Body of pancreas (tissue), 4 donors: Measurements from ENCODE around the gene GABRB2. TPM values are rescaled to one million over a fixed set of nuclear protein-coding genes. Genes with fewer than 3 reads are reported as not detected.

Experiments used
- ATAC-seq: fragments of 150-250 bp; one replicate; pipeline ENCODE4 v1.9.1; 2016
- DNase-seq, 4 donors: peaks; one replicate each; pipeline ENCODE4 v3.0.0-alpha.2; 2019
- H3K27ac ChIP-seq, 4 donors: fragments of 200-600 bp; sonication (generic); 1 replicate in 3 of 4; 2 replicates in 1 of 4; pipeline versions ENCODE4 v1.5.1 to v1.6.1; 2016 to 2019; ENCODE audit warnings: mild to moderate bottlenecking in 1 of 4, mixed read lengths in 1 of 4, moderate library complexity in 1 of 4
- H3K27me3 ChIP-seq, 2 donors: fragments of 200-600 bp; sonication (generic); one replicate each; pipeline ENCODE4 v1.6.0; 2016; ENCODE audit warnings: mild to moderate bottlenecking in 1 of 2
- H3K36me3 ChIP-seq, 2 donors: fragments of 200-600 bp; sonication (generic); replicated peaks in 1 of 2; 2 replicates each; pipeline ENCODE4 v1.5.1; 2016; ENCODE audit warnings: low read depth in 2 of 2; ENCODE audit not compliant: insufficient read depth in 1 of 2
- H3K4me1 ChIP-seq: fragments of 200-600 bp; sonication (generic); one replicate; pipeline ENCODE4 v1.6.0; 2016
- H3K4me3 ChIP-seq, 2 donors: fragments of 200-600 bp; sonication (generic); 1 replicate in 1 of 2; 2 replicates in 1 of 2; pipeline ENCODE4 v1.5.1; 2016 to 2019
- H3K9me3 ChIP-seq, 3 donors: fragments of 200-600 bp; sonication (generic); 1 replicate in 2 of 3; 2 replicates in 1 of 3; pipeline ENCODE4 v1.5.1; 2016
- CTCF ChIP-seq, 7 experiments: fragments of 450-650 bp in 4 of 7; fragments of 200-600 bp in 3 of 7; sonication (generic) in 3 of 7; IDR thresholded peaks; one replicate each; pipeline ENCODE4 v1.5.1; 2016 to 2019; ENCODE audit warnings: antibody characterized with exemption in 7 of 7
- POLR2A ChIP-seq, 3 donors: fragments of 450-650 bp; IDR thresholded peaks; one replicate each; pipeline ENCODE4 v1.6.1; 2016; ENCODE audit warnings: antibody characterized with exemption in 3 of 3, mild to moderate bottlenecking in 2 of 3
- WGBS, 2 donors: methylation state at CpG; one replicate each; pipeline ENCODE4 v1.1.5; 2017; 5-methylcytosine and 5-hydroxymethylcytosine counted together
- intact Hi-C: fragments of 100-400 bp; cut with DNase I; formaldehyde crosslinking; loops from one replicate; pipeline ENCODE4 v1.15.1; 2023
- total RNA-seq, 2 donors: library from RNA; depleted of rRNA; stranded (reverse); fragments of >200 nt; gene quantifications; one replicate each; pipeline ENCODE4 v1.1.0, GENCODE V29; 2016

GABRB2 gene
- total RNA-seq, 2 donors from 2014 or later = under 0.01 TPM; not detected in 1

- WGBS, 2 donors = 85 to 88% methylated on average over 1 of the region's 1 CpG
- Histone ChIP-seq H3K27me3 (no peaks in the 10 kb centered on the region), H3K9me3 (no peaks in the 10 kb centered on the region), H3K27ac (no peak overlapping the region), H3K4me1 (no peaks in the 10 kb centered on the region), H3K4me3 (no peak overlapping the region), H3K36me3 (no peaks in the 10 kb centered on the region)
- DNase-seq (no peak), ATAC-seq (no peak)
- intact Hi-C loops = no loop called here
- no peak for TF ChIP-seq POLR2A (IDR thresholded peaks at IDR 0.05)
- TF ChIP-seq CTCF (IDR thresholded peaks at IDR 0.05) = no peak
Observed at GRCh38 chr5:161460741-161461140, 85.8 kb downstream of the GABRB2 start.

- intact Hi-C loops = no loop called here
- DNase-seq (no peak), ATAC-seq (no peak)
- no peaks in the 10 kb centered on the region for H3K36me3 ChIP-seq
- no peak overlapping the region for H3K27ac ChIP-seq
- 52 to 68% methylated on average over 1 of the region's 1 CpG for WGBS, 2 donors
- H3K4me3 ChIP-seq = no peak overlapping the region
- H3K4me1 ChIP-seq = peaks cover 5% of the 10 kb centered on the region
- H3K27me3 ChIP-seq = no peaks in the 10 kb centered on the region
- no peaks in the 10 kb centered on the region for H3K9me3 ChIP-seq
- TF ChIP-seq POLR2A (IDR thresholded peaks at IDR 0.05) (no peak), CTCF (IDR thresholded peaks at IDR 0.05) (no peak)
Observed at GRCh38 chr5:161446655-161447054, 99.9 kb downstream of the GABRB2 start.

GRCh38 chr5:161442471-161442870, 104.1 kb downstream of the GABRB2 start:
- intact Hi-C loops = no loop called here
- TF ChIP-seq CTCF (IDR thresholded peaks at IDR 0.05) (no peak), POLR2A (IDR thresholded peaks at IDR 0.05) (no peak)
- H3K27me3 ChIP-seq = no peaks in the 10 kb centered on the region
- ATAC-seq (no peak), DNase-seq (no peak)
- no peaks in the 10 kb centered on the region for H3K9me3 ChIP-seq
- H3K36me3 ChIP-seq = no peaks in the 10 kb centered on the region
- H3K4me3 ChIP-seq = no peak overlapping the region
- H3K27ac ChIP-seq = no peak overlapping the region
- H3K4me1 ChIP-seq = peaks cover 5% of the 10 kb centered on the region

GRCh38 chr5:161432798-161433197, 113.7 kb downstream of the GABRB2 start:
- no peak for TF ChIP-seq CTCF (IDR thresholded peaks at IDR 0.05)
- TF ChIP-seq POLR2A (IDR thresholded peaks at IDR 0.05) = no peak
- ATAC-seq (no peak), DNase-seq (no peak)
- no peaks in the 10 kb centered on the region for H3K4me1 ChIP-seq
- intact Hi-C loops = no loop called here
- H3K36me3 ChIP-seq = no peaks in the 10 kb centered on the region
- H3K27ac ChIP-seq = no peak overlapping the region
- no peaks in the 10 kb centered on the region for H3K9me3 ChIP-seq
- 76 to 80% methylated on average over 2 of the region's 2 CpGs for WGBS, 2 donors
- no peak overlapping the region for H3K4me3 ChIP-seq
- no peaks in the 10 kb centered on the region for H3K27me3 ChIP-seq

- H3K36me3 ChIP-seq = no peaks in the 10 kb centered on the region
- H3K27ac ChIP-seq = no peak overlapping the region
- ATAC-seq = no peak
- H3K4me1 ChIP-seq = no peaks in the 10 kb centered on the region
- intact Hi-C loops = no loop called here
- no peak for DNase-seq
- H3K4me3 ChIP-seq = no peak overlapping the region
- no peaks in the 10 kb centered on the region for H3K9me3 ChIP-seq
- WGBS, 2 donors = 78 to 87% methylated on average over 1 of the region's 1 CpG
- TF ChIP-seq POLR2A (IDR thresholded peaks at IDR 0.05) = no peak
- no peak for TF ChIP-seq CTCF (IDR thresholded peaks at IDR 0.05)
- no peaks in the 10 kb centered on the region for H3K27me3 ChIP-seq
Observed at GRCh38 chr5:161431963-161432362, 114.6 kb downstream of the GABRB2 start.
